Naive thymus-derived CD4-positive, alpha-beta T cell (primary cell): ENCODE measurements around the gene BPIFB1. TPM values are rescaled to one million over a fixed set of nuclear protein-coding genes. Genes with fewer than 3 reads are reported as not detected.

Source experiments
- polyA plus RNA-seq, 2 donors: library from polyadenylated mRNA; unstranded; fragments of 300-500 nt; fragmentation: Illumina TruSeq; gene quantifications; one replicate each; pipeline ENCODE4 v1.2.3, GENCODE V29; 2021
- total RNA-seq, 6 experiments: library from RNA in 5 of 6; stranded (reverse) in 5 of 6; gene quantifications; 1 replicate in 5 of 6; 2 replicates in 1 of 6; pipeline ENCODE4 v1.2.3 and lab custom pipeline; 2021 to 2026

BPIFB1 gene
- total and polyA plus RNA-seq, 7 experiments from 2014 or later: not detected

Other genes with a start within 250 kb of the BPIFB1 start
- gene BPIFB3, start 229.3 kb upstream of the BPIFB1 start, total RNA-seq: not detected
- not detected for gene BPIFB3, start 229.3 kb upstream of the BPIFB1 start, polyA plus RNA-seq
- not detected for gene BPIFB4, start 203.6 kb upstream of the BPIFB1 start, total RNA-seq
- not detected for gene BPIFB4, start 203.6 kb upstream of the BPIFB1 start, polyA plus RNA-seq
- gene BPIFA2, start 115.1 kb upstream of the BPIFB1 start, total RNA-seq: not detected
- gene BPIFA2, start 115.1 kb upstream of the BPIFB1 start, polyA plus RNA-seq: not detected
- not detected for gene BPIFA3, start 65.9 kb upstream of the BPIFB1 start, total RNA-seq
- not detected for gene BPIFA3, start 65.9 kb upstream of the BPIFB1 start, polyA plus RNA-seq
- gene BPIFA1, start 47.2 kb upstream of the BPIFB1 start, total RNA-seq: not detected
- not detected for gene BPIFA1, start 47.2 kb upstream of the BPIFB1 start, polyA plus RNA-seq
- 10 to 100 TPM; 33.6 to 51.8 (median 49.4) TPM for gene CDK5RAP1, start 118.3 kb downstream of the BPIFB1 start, total RNA-seq
- 10 to 100 TPM; 41.4 to 48.1 TPM for gene CDK5RAP1, start 118.3 kb downstream of the BPIFB1 start, polyA plus RNA-seq
- 1 to 10 TPM; 2.0 to 3.2 (median 2.9) TPM for gene SNTA1, start 160.5 kb downstream of the BPIFB1 start, total RNA-seq
- gene SNTA1, start 160.5 kb downstream of the BPIFB1 start, polyA plus RNA-seq: 1 to 10 TPM; 4.3 to 7.2 TPM
- 10 to 100 TPM; 24.6 to 37.8 (median 27.2) TPM for gene CBFA2T2, start 206.9 kb downstream of the BPIFB1 start, total RNA-seq
- 10 to 100 TPM; 13.5 to 21.6 TPM for gene CBFA2T2, start 206.9 kb downstream of the BPIFB1 start, polyA plus RNA-seq